Endothelial cell of umbilical vein (primary cell): Measurements from ENCODE around the gene CNNM2.

Experiments used
- CTCF ChIP-seq, 2 donors: IDR thresholded peaks; 1 replicate in 1 of 2; 2 replicates in 1 of 2; pipeline ENCODE4 v1.5.1; 2011; ENCODE audit warnings: low read length in 2 of 2, mild to moderate bottlenecking in 2 of 2, moderate library complexity in 2 of 2, control low read depth in 1 of 2, inconsistent platforms in 1 of 2, low read depth in 1 of 2; ENCODE audit not compliant: insufficient read depth in 1 of 2; ENCODE audit errors: extremely low read depth in 1 of 2
- EZH2 ChIP-seq: IDR thresholded peaks from 2 replicates; pipeline ENCODE4 v1.6.1; 2012; ENCODE audit warnings: borderline replicate concordance, low read depth, mild to moderate bottlenecking, moderate library complexity, low read length, inconsistent platforms; ENCODE audit not compliant: severe bottlenecking
- FOS ChIP-seq: IDR thresholded peaks from 2 replicates; pipeline ENCODE4 v1.6.1; 2011; ENCODE audit warnings: mild to moderate bottlenecking, low read length, moderate library complexity, borderline replicate concordance; ENCODE audit not compliant: insufficient read depth
- GATA2 ChIP-seq: IDR thresholded peaks from 2 replicates; pipeline ENCODE4 v1.7.0; 2011; ENCODE audit warnings: low read depth, mild to moderate bottlenecking, moderate library complexity, mixed read lengths, low read length; ENCODE audit not compliant: insufficient read length, insufficient read depth
- JUN ChIP-seq: IDR thresholded peaks from 2 replicates; pipeline ENCODE4 v1.6.1; 2011; ENCODE audit warnings: borderline replicate concordance, low read depth; ENCODE audit not compliant: insufficient read length, insufficient read depth
- MYC ChIP-seq: IDR thresholded peaks from one replicate; pipeline ENCODE4 v1.6.1; 2011; ENCODE audit warnings: mild to moderate bottlenecking, low read depth, low read length
- POLR2A ChIP-seq: IDR thresholded peaks from 2 replicates; pipeline ENCODE4 v1.6.1; 2012; ENCODE audit warnings: low read depth, mild to moderate bottlenecking, control low read depth, low read length
- POLR2AphosphoS5 ChIP-seq: IDR thresholded peaks from 2 replicates; pipeline ENCODE4 v1.6.1; 2012; ENCODE audit warnings: low read depth, mild to moderate bottlenecking, control low read depth, low read length, moderate library complexity; ENCODE audit not compliant: insufficient read depth
- TF ChIP-seq, protein P1 (sequence below): IDR thresholded peaks from 2 replicates; pipeline ENCODE4 v1.6.1; 2011; ENCODE audit not compliant: insufficient read depth, insufficient read length

- TF ChIP-seq POLR2AphosphoS5 (no peak), POLR2A (no peak), CTCF (IDR thresholded peaks at IDR 0.05; ENCODE audit: extremely low read depth in 1 of 2, insufficient read depth in 1 of 2, low read depth in 1 of 2, low read length in 2 of 2) (no peak), JUN (no peak), GATA2 (no peak), MYC (no peak), EZH2 (no peak), FOS (no peak)
- TF ChIP-seq, protein P1, sequence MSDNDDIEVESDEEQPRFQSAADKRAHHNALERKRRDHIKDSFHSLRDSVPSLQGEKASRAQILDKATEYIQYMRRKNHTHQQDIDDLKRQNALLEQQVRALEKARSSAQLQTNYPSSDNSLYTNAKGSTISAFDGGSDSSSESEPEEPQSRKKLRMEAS, result no peak
Measured at GRCh38 chr10:103079946-103080345, 161.9 kb downstream of the CNNM2 start.
